ENCODE results near the gene CX3CL1.

GRCh38 chr16:57411362-57411976 lies 39.2 kb downstream of the CX3CL1 start:
- TF ChIP-seq GATA2 (IDR thresholded peaks at IDR 0.05; ENCODE audit: low read depth, low read length) (no peak), GATA3 (IDR thresholded peaks at IDR 0.05; ENCODE audit: low read depth, low read length) (no peak)

Data from SH-SY5Y (cell line).